HEK293 (cell line): Measurements from ENCODE around the gene FOSL1.

Experiments used
- AEBP2 ChIP-seq: fragments of 450-650 bp; formaldehyde crosslinking; IDR thresholded peaks from 2 replicates; pipeline ENCODE4 v1.5.1; 2016; ENCODE audit warnings: missing biosample characterization, missing genetic modification characterization, borderline replicate concordance
- CTCF ChIP-seq: fragments of 450-650 bp; formaldehyde crosslinking; IDR thresholded peaks from 2 replicates; pipeline ENCODE4 v1.5.1; 2016; ENCODE audit warnings: missing biosample characterization, missing genetic modification characterization
- ELK4 ChIP-seq: IDR thresholded peaks from 2 replicates; pipeline ENCODE4 v1.6.1; 2011; ENCODE audit warnings: mild to moderate bottlenecking, low read depth, low read length, borderline replicate concordance
- HOXC10 ChIP-seq: sonication (generic); formaldehyde crosslinking; IDR thresholded peaks from 2 replicates; pipeline ENCODE4 v1.8.1; 2023; ENCODE audit warnings: mild to moderate bottlenecking, missing genetic modification reagents
- MZF1 ChIP-seq: fragments of 450-650 bp; formaldehyde crosslinking; IDR thresholded peaks from 2 replicates; pipeline ENCODE4 v1.5.1; 2017; ENCODE audit warnings: missing biosample characterization, missing genetic modification characterization, borderline replicate concordance
- TSHZ1 ChIP-seq: fragments of 450-650 bp; formaldehyde crosslinking; IDR thresholded peaks from 2 replicates; pipeline ENCODE4 v1.5.1; 2016; ENCODE audit warnings: missing biosample characterization, missing genetic modification characterization, borderline replicate concordance
- YY1 ChIP-seq: fragments of 450-650 bp; formaldehyde crosslinking; IDR thresholded peaks from 2 replicates; pipeline ENCODE4 v1.5.1; 2018; ENCODE audit warnings: missing biosample characterization, missing genetic modification characterization
- ZBTB1 ChIP-seq: fragments of 450-650 bp; formaldehyde crosslinking; IDR thresholded peaks from 2 replicates; pipeline ENCODE4 v1.5.1; 2016; ENCODE audit warnings: missing biosample characterization, missing genetic modification characterization
- ZBTB26 ChIP-seq: fragments of 450-650 bp; formaldehyde crosslinking; optimal IDR thresholded peaks from 2 replicates; pipeline ENCODE3; 2016; ENCODE audit warnings: missing biosample characterization, mild to moderate bottlenecking, missing genetic modification characterization
- ZBTB8A ChIP-seq: fragments of 450-650 bp; formaldehyde crosslinking; IDR thresholded peaks from 2 replicates; pipeline ENCODE4 v1.5.1; 2016; ENCODE audit warnings: missing biosample characterization, missing genetic modification characterization
- ZNF138 ChIP-seq: fragments of 450-650 bp; formaldehyde crosslinking; IDR thresholded peaks from 2 replicates; pipeline ENCODE4 v1.5.1; 2016; ENCODE audit warnings: missing biosample characterization, missing genetic modification characterization, borderline replicate concordance
- ZNF140 ChIP-seq: fragments of 450-650 bp; formaldehyde crosslinking; IDR thresholded peaks from 2 replicates; pipeline ENCODE4 v1.5.1; 2016; ENCODE audit warnings: missing biosample characterization, missing genetic modification characterization
- ZNF169 ChIP-seq: fragments of 450-650 bp; formaldehyde crosslinking; IDR thresholded peaks from 2 replicates; pipeline ENCODE4 v1.5.1; 2016; ENCODE audit warnings: missing biosample characterization, missing genetic modification characterization
- ZNF24 ChIP-seq: fragments of 450-650 bp; formaldehyde crosslinking; IDR thresholded peaks from 2 replicates; pipeline ENCODE4 v1.5.1; 2016; ENCODE audit warnings: missing biosample characterization, missing genetic modification characterization
- ZNF274 ChIP-seq, 2 experiments: fragments of 200-500 bp in 1 of 2; fragments of 450-650 bp in 1 of 2; sonication (Bioruptor generic) in 1 of 2; formaldehyde crosslinking in 1 of 2; IDR thresholded peaks; 2 replicates each; pipeline versions ENCODE4 v1.5.1 to v1.6.1; 2014 to 2016; ENCODE audit warnings: borderline replicate concordance in 1 of 2, inconsistent platforms in 1 of 2, low read length in 1 of 2, missing biosample characterization in 1 of 2, missing genetic modification characterization in 1 of 2
- ZNF37A ChIP-seq: fragments of 450-650 bp; IDR thresholded peaks from 2 replicates; pipeline ENCODE4 v1.5.1; 2018; ENCODE audit warnings: missing biosample characterization, missing genetic modification characterization
- ZNF433 ChIP-seq: fragments of 450-650 bp; formaldehyde crosslinking; IDR thresholded peaks from 2 replicates; pipeline ENCODE4 v1.5.1; 2016; ENCODE audit warnings: missing biosample characterization, missing genetic modification characterization, low read depth
- ZNF488 ChIP-seq: fragments of 450-650 bp; formaldehyde crosslinking; IDR thresholded peaks from 2 replicates; pipeline ENCODE4 v1.5.1; 2016; ENCODE audit warnings: missing biosample characterization, missing genetic modification characterization
- ZNF548 ChIP-seq: fragments of 450-650 bp; formaldehyde crosslinking; IDR thresholded peaks from 2 replicates; pipeline ENCODE4 v1.5.1; 2016; ENCODE audit warnings: missing biosample characterization, missing genetic modification characterization
- ZNF549 ChIP-seq: fragments of 450-650 bp; IDR thresholded peaks from 2 replicates; pipeline ENCODE4 v1.5.1; 2018; ENCODE audit warnings: missing biosample characterization, missing genetic modification characterization, mild to moderate bottlenecking, inconsistent platforms, moderate library complexity
- ZNF555 ChIP-seq: fragments of 450-650 bp; formaldehyde crosslinking; conservative IDR thresholded peaks from 2 replicates; pipeline ENCODE4 v1.5.1; 2017; ENCODE audit warnings: missing biosample characterization, mild to moderate bottlenecking, missing genetic modification characterization, inconsistent platforms
- ZNF558 ChIP-seq: fragments of 450-650 bp; formaldehyde crosslinking; IDR thresholded peaks from 2 replicates; pipeline ENCODE4 v1.5.1; 2016; ENCODE audit warnings: missing biosample characterization, missing genetic modification characterization
- ZNF560 ChIP-seq: fragments of 450-650 bp; formaldehyde crosslinking; IDR thresholded peaks from 2 replicates; pipeline ENCODE4 v1.5.1; 2017; ENCODE audit warnings: missing biosample characterization, missing genetic modification characterization, borderline replicate concordance
- ZNF561 ChIP-seq: fragments of 450-650 bp; IDR thresholded peaks from 2 replicates; pipeline ENCODE4 v1.5.1; 2018; ENCODE audit warnings: missing biosample characterization, missing genetic modification characterization, borderline replicate concordance
- ZNF580 ChIP-seq: fragments of 450-650 bp; formaldehyde crosslinking; IDR thresholded peaks from 2 replicates; pipeline ENCODE4 v1.5.1; 2016; ENCODE audit warnings: missing biosample characterization, missing genetic modification characterization
- ZNF621 ChIP-seq: fragments of 450-650 bp; formaldehyde crosslinking; IDR thresholded peaks from 2 replicates; pipeline ENCODE4 v1.5.1; 2017; ENCODE audit warnings: missing biosample characterization, missing genetic modification characterization
- ZNF623 ChIP-seq: fragments of 450-650 bp; formaldehyde crosslinking; IDR thresholded peaks from 2 replicates; pipeline ENCODE4 v1.5.1; 2016; ENCODE audit warnings: missing biosample characterization, missing genetic modification characterization
- ZNF692 ChIP-seq: fragments of 450-650 bp; formaldehyde crosslinking; IDR thresholded peaks from 2 replicates; pipeline ENCODE4 v1.5.1; 2016; ENCODE audit warnings: missing biosample characterization, missing genetic modification characterization

The FOSL1 gene

GRCh38 chr11:65919141-65919572, 19.0 kb upstream of the FOSL1 start, which contains the start of gene DRAP1 (continued):
- no peak for TF ChIP-seq ZNF548
- TF ChIP-seq ZNF37A (tag by site-specific recombination), result peak; percentile 83
- 0 out of 2 replicates have a peak, but pooled peaks have one; percentile 29 for TF ChIP-seq ZNF580 (tag by site-specific recombination)
- TF ChIP-seq AEBP2 (tag by site-specific recombination), result no peak
- TF ChIP-seq ZBTB26 (tag by site-specific recombination), result peak; percentile 67
- TF ChIP-seq ZNF138 (tag by site-specific recombination), result no peak
- TF ChIP-seq MZF1 (tag by site-specific recombination), result no peak
- 0 out of 2 replicates have a peak, but pooled peaks have one; percentile 35 for TF ChIP-seq ZNF488 (tag by site-specific recombination)
- TF ChIP-seq ZNF558 (tag by site-specific recombination), result no peak
- no peak for TF ChIP-seq ZNF433
- no peak for TF ChIP-seq CTCF (tag by site-specific recombination)
- TF ChIP-seq ZNF560 (tag by site-specific recombination), result no peak
- no peak for TF ChIP-seq ZNF24 (tag by site-specific recombination)
- TF ChIP-seq ZNF549 (tag by site-specific recombination), result no peak; the same call in 1 of the 2 replicates
- no peak for TF ChIP-seq ZNF274 (IDR thresholded peaks at IDR 0.05; ENCODE audit: low read length)
- no peak for TF ChIP-seq ZNF274 (tag by site-specific recombination; IDR thresholded peaks at IDR 0.05; ENCODE audit: borderline replicate concordance)
- TF ChIP-seq ZNF692 (tag by site-specific recombination), result peak; percentile 85; the same call in 1 of the 2 replicates
- no peak for TF ChIP-seq ELK4
- 0 out of 2 replicates have a peak, but pooled peaks have one; percentile 39 for TF ChIP-seq TSHZ1
- TF ChIP-seq ZBTB8A, result 0 out of 2 replicates have a peak, but pooled peaks have one; percentile 25
- no peak for TF ChIP-seq ZBTB1
- TF ChIP-seq ZNF140, result no peak
- TF ChIP-seq ZNF561 (tag by site-specific recombination), result peak; percentile 92
- TF ChIP-seq ZNF621 (tag by site-specific recombination), result no peak
- no peak for TF ChIP-seq HOXC10 (CRISPR knock-in tag)
- no peak for TF ChIP-seq ZNF555
- TF ChIP-seq ZNF169 (tag by site-specific recombination), result no peak
- TF ChIP-seq ZNF623 (tag by site-specific recombination), result no peak
- TF ChIP-seq YY1 (tag by site-specific recombination), result peak; percentile 17; the same call in 1 of the 2 replicates
